ENCODE measurements around the gene C11orf68. TPM values are rescaled to one million over a fixed set of nuclear protein-coding genes. Genes with fewer than 3 reads are reported as not detected.

Gene C11orf68
- total and polyA plus RNA-seq, 9 of the 15 experiments (the other 6 are each of a cell fraction or from before 2014, with no cell fraction given), result 3.6 to 35.9 (median 12.8) TPM

DNA sequence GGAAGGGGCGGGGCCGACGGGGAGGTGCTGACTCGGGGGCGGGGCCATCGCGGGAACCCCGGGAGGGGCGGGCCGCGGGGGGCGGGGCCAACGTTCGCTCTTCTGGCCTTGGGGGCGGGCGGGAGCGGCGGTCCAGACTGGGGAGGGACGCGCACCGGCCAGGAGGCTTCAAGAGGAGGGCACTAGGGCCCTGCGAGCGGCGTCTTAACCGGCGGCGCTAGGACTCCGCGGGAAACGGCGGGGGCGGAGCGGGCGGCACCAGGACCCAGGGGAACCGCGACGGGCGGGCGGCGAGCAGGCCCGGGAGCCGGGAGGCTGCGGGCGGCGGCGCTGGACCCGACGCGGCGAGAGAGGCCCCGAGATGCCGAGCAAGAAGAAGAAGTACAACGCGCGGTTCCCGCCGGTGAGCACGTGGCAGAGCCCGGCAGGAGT lies 295 bp upstream of the C11orf68 start, which contains the start of gene DRAP1 (continued):
- TF ChIP-seq U2AF2 (optimal IDR thresholded peaks at IDR 0.05; ENCODE audit: low read depth, low read length) (no peak), ERF (CRISPR knock-in tag; IDR thresholded peaks at IDR 0.05) (peak; percentile 84; the same call in 1 of the 2 replicates), RBM25 (IDR thresholded peaks at IDR 0.05; ENCODE audit: low read depth, low read length, severe bottlenecking) (peak; percentile 97), ZNF589 (CRISPR knock-in tag; IDR thresholded peaks at IDR 0.05; ENCODE audit: low read depth) (peak; percentile 57; the same call in 1 of the 2 replicates), CC2D1A (IDR thresholded peaks at IDR 0.05) (peak; percentile 43; the same call in 1 of the 2 replicates), FOXM1 (IDR thresholded peaks at IDR 0.05; ENCODE audit: low read depth) (peak; percentile 99), FOXM1 (CRISPR knock-in tag; IDR thresholded peaks at IDR 0.05; ENCODE audit: low read depth) (0 out of 2 replicates have a peak, but pooled peaks have one; percentile 47), TEAD2 (tag; IDR thresholded peaks at IDR 0.05) (no peak), KAT7 (CRISPR knock-in tag; IDR thresholded peaks at IDR 0.05; ENCODE audit: borderline replicate concordance) (peak; percentile 66; the same call in 1 of the 2 replicates), CAMTA2 (CRISPR knock-in tag; conservative IDR thresholded peaks at IDR 0.05) (0 out of 2 replicates have a peak, but pooled peaks have one; percentile 68), ZNF668 (CRISPR knock-in tag; IDR thresholded peaks at IDR 0.05) (peak; percentile 35; the same call in 1 of the 2 replicates)
- TF ChIP-seq, protein P1, sequence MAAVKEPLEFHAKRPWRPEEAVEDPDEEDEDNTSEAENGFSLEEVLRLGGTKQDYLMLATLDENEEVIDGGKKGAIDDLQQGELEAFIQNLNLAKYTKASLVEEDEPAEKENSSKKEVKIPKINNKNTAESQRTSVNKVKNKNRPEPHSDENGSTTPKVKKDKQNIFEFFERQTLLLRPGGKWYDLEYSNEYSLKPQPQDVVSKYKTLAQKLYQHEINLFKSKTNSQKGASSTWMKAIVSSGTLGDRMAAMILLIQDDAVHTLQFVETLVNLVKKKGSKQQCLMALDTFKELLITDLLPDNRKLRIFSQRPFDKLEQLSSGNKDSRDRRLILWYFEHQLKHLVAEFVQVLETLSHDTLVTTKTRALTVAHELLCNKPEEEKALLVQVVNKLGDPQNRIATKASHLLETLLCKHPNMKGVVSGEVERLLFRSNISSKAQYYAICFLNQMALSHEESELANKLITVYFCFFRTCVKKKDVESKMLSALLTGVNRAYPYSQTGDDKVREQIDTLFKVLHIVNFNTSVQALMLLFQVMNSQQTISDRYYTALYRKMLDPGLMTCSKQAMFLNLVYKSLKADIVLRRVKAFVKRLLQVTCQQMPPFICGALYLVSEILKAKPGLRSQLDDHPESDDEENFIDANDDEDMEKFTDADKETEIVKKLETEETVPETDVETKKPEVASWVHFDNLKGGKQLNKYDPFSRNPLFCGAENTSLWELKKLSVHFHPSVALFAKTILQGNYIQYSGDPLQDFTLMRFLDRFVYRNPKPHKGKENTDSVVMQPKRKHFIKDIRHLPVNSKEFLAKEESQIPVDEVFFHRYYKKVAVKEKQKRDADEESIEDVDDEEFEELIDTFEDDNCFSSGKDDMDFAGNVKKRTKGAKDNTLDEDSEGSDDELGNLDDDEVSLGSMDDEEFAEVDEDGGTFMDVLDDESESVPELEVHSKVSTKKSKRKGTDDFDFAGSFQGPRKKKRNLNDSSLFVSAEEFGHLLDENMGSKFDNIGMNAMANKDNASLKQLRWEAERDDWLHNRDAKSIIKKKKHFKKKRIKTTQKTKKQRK (IDR thresholded peaks at IDR 0.05; ENCODE audit: borderline replicate concordance, low read depth, low read length), result peak; percentile 61; the same call in 1 of the 2 replicates
- TF ChIP-seq, protein P2, sequence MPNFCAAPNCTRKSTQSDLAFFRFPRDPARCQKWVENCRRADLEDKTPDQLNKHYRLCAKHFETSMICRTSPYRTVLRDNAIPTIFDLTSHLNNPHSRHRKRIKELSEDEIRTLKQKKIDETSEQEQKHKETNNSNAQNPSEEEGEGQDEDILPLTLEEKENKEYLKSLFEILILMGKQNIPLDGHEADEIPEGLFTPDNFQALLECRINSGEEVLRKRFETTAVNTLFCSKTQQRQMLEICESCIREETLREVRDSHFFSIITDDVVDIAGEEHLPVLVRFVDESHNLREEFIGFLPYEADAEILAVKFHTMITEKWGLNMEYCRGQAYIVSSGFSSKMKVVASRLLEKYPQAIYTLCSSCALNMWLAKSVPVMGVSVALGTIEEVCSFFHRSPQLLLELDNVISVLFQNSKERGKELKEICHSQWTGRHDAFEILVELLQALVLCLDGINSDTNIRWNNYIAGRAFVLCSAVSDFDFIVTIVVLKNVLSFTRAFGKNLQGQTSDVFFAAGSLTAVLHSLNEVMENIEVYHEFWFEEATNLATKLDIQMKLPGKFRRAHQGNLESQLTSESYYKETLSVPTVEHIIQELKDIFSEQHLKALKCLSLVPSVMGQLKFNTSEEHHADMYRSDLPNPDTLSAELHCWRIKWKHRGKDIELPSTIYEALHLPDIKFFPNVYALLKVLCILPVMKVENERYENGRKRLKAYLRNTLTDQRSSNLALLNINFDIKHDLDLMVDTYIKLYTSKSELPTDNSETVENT (CRISPR knock-in tag; IDR thresholded peaks at IDR 0.05), result peak; percentile 92
- TF ChIP-seq, protein P3, sequence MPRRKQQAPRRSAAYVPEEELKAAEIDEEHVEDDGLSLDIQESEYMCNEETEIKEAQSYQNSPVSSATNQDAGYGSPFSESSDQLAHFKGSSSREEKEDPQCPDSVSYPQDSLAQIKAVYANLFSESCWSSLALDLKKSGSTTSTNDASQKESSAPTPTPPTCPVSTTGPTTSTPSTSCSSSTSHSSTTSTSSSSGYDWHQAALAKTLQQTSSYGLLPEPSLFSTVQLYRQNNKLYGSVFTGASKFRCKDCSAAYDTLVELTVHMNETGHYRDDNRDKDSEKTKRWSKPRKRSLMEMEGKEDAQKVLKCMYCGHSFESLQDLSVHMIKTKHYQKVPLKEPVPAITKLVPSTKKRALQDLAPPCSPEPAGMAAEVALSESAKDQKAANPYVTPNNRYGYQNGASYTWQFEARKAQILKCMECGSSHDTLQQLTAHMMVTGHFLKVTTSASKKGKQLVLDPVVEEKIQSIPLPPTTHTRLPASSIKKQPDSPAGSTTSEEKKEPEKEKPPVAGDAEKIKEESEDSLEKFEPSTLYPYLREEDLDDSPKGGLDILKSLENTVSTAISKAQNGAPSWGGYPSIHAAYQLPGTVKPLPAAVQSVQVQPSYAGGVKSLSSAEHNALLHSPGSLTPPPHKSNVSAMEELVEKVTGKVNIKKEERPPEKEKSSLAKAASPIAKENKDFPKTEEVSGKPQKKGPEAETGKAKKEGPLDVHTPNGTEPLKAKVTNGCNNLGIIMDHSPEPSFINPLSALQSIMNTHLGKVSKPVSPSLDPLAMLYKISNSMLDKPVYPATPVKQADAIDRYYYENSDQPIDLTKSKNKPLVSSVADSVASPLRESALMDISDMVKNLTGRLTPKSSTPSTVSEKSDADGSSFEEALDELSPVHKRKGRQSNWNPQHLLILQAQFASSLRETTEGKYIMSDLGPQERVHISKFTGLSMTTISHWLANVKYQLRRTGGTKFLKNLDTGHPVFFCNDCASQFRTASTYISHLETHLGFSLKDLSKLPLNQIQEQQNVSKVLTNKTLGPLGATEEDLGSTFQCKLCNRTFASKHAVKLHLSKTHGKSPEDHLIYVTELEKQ (CRISPR knock-in tag; IDR thresholded peaks at IDR 0.05), result no peak
- TF ChIP-seq, protein P4, sequence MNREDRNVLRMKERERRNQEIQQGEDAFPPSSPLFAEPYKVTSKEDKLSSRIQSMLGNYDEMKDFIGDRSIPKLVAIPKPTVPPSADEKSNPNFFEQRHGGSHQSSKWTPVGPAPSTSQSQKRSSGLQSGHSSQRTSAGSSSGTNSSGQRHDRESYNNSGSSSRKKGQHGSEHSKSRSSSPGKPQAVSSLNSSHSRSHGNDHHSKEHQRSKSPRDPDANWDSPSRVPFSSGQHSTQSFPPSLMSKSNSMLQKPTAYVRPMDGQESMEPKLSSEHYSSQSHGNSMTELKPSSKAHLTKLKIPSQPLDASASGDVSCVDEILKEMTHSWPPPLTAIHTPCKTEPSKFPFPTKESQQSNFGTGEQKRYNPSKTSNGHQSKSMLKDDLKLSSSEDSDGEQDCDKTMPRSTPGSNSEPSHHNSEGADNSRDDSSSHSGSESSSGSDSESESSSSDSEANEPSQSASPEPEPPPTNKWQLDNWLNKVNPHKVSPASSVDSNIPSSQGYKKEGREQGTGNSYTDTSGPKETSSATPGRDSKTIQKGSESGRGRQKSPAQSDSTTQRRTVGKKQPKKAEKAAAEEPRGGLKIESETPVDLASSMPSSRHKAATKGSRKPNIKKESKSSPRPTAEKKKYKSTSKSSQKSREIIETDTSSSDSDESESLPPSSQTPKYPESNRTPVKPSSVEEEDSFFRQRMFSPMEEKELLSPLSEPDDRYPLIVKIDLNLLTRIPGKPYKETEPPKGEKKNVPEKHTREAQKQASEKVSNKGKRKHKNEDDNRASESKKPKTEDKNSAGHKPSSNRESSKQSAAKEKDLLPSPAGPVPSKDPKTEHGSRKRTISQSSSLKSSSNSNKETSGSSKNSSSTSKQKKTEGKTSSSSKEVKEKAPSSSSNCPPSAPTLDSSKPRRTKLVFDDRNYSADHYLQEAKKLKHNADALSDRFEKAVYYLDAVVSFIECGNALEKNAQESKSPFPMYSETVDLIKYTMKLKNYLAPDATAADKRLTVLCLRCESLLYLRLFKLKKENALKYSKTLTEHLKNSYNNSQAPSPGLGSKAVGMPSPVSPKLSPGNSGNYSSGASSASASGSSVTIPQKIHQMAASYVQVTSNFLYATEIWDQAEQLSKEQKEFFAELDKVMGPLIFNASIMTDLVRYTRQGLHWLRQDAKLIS (CRISPR knock-in tag; IDR thresholded peaks at IDR 0.05), result peak; percentile 67; the same call in 1 of the 2 replicates
